H1 (cell line): ENCODE measurements around the gene ZNF398. TPM values are rescaled to one million over a fixed set of nuclear protein-coding genes. Genes with fewer than 3 reads are reported as not detected.

Experiments
- GABPA ChIP-seq: IDR thresholded peaks from 2 replicates; pipeline ENCODE4 v1.6.1; 2011; ENCODE audit warnings: mild to moderate bottlenecking, low read length, moderate library complexity, borderline replicate concordance; ENCODE audit not compliant: insufficient read depth
- NANOG ChIP-seq: IDR thresholded peaks from 2 replicates; pipeline ENCODE4 v1.6.1; 2011; ENCODE audit warnings: low read length, low read depth, mild to moderate bottlenecking, inconsistent platforms; ENCODE audit not compliant: insufficient read depth, poor library complexity, severe bottlenecking
- RNF2 ChIP-seq: fragments of 200-900, 300-1000 bp; sonication (generic); IDR thresholded peaks from 2 replicates; pipeline ENCODE4 v1.7.1; 2016; ENCODE audit warnings: borderline replicate concordance, low read depth, mild to moderate bottlenecking, antibody characterized with exemption, low read length; ENCODE audit not compliant: poor library complexity, severe bottlenecking; ENCODE audit errors: missing control alignments
- polyA plus RNA-seq, 7 experiments: library from polyadenylated mRNA; depleted of rRNA in 3 of 7; stranded (reverse) in 5 of 7; unstranded in 2 of 7; fragments of >200 nt in 5 of 7; fragments of 200-250 nt in 2 of 7; gene quantifications; 1 replicate in 5 of 7; 2 replicates in 1 of 7; 4 replicates in 1 of 7; pipeline versions ENCODE4 v1.2.1 to v1.2.3, GENCODE V29; 2011 to 2013; ENCODE audit warnings: missing spikeins in 2 of 7, mixed read lengths in 2 of 7
- total RNA-seq: library from RNA; stranded (reverse); fragmentation: NEBNext Ultra II Directional; extraction: Animal tissue kit (Norgen Biotek cat#: 25700); gene quantifications from 2 replicates; pipeline ENCODE4 v1.2.1, GENCODE V29; 2021

The ZNF398 gene
- total and polyA plus RNA-seq, 2 of the 8 experiments (the other 6 are each of a cell fraction or from before 2014, with no cell fraction given) = 52.7 to 63.5 TPM

- TF ChIP-seq GABPA (peak; percentile 76; the same call in 1 of the 2 replicates), NANOG (no peak), RNF2 (no peak)
- TF ChIP-seq, all 59 proteins: peak for 25
These were observed 21.2 kb upstream of the ZNF398 start, which contains the start of gene ZNF425 (continued) for GRCh38 chr7:149125863-149126661.
